Inferior parietal cortex (tissue), 1 donor: ENCODE results near the gene CTNNA2.

Experiments used
- DNase-seq: peaks from one replicate; pipeline ENCODE4 v3.0.0-alpha.2; 2016; ENCODE audit errors: extremely low spot score

Gene CTNNA2

DNA sequence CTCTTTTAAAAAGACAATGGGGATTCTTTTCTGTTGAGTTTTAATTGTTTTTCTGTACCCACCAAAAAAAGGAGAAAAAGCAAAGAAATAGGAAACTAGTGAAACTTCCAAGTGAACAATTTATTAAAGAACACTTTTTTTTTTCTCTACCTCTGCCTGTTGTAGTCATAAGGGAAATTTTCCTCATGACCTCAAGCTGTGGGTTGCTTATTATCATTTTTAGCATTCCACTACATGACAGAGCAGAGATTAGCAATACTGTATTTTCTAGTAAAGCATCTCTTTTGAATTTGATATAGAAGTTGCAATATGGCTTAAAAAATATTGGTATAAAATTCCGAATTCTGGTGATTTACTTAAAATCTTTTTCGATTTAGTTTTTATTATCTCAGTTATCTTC lies 879.6 kb downstream of the CTNNA2 start:
- DNase-seq = no peak

DNA sequence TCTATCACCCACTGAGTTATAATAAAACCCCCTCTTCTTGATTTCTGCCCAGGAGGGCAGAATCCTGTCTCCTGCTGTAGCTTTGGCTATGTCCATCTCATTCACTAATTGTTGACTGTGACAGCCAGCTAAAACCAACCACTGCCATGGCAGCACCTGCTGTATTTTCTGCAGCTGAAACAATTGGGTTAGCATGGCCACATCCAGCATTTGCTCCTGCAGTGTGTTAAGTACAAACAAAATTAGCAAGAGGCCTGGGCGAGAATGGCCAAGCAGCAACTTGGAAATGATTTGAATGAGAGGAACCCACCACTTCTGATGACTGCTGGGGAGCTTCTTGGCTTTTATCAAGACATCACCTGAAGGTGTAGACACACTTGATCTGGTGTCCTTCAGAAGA lies 881.1 kb downstream of the CTNNA2 start:
- DNase-seq = no peak

DNA sequence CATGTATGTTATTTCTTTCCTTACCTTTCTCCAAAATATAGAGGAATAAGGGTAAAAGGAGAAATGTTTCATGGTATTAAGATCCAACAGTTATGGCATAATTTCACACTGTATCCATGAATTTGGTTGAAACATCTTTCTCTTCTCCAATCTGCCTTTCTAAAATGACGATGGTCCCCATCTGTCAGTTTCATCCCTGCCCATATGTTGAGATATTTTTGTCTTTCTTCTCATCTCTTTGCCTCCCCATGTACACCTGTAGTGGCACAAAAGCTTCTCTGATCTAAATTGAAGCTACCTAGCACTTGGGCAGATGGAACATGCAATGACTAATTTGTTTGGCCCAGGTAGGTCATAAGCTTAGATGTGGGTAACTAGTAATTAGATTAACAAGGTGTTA lies 882.4 kb downstream of the CTNNA2 start:
- DNase-seq = peak; percentile 23

DNA sequence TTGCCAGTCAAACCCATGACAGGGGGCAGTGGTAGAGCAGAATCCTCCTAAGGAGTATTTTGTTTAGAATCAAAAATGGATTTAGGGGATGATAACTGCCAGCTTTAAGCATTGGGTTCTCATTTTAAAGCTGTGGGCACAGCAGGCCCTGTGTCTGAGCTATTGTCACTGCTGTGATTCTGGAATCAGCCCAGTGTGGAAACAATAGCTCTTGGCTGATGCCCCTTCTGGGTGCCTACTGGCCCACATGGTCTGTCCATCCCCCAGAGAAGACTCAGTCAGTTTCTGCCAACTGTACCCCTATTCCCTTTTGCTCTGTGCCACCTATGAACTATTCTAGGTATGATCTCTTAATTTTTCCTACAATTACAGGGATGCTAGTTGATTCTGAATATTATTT lies 883.4 kb downstream of the CTNNA2 start:
- DNase-seq = no peak

DNA sequence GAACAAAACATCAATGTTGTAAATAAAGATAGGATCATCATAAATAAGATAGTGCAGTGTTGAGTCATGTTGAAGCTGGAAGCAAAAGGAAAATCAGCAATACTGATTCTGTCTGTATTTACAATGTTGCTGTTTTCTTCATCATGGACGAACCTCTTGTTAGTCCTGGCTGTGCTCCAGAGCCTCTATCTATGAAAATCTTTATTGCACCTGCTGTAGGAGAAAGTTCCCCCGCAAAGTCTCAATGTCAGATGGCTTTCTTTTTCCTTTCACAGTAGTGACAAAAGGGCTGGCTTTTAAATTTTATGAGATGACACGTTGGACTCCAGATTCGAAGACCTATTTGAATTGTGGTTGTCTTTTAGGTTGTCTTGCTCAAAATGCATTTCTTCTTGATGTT lies 890.2 kb downstream of the CTNNA2 start:
- no peak for DNase-seq

DNA sequence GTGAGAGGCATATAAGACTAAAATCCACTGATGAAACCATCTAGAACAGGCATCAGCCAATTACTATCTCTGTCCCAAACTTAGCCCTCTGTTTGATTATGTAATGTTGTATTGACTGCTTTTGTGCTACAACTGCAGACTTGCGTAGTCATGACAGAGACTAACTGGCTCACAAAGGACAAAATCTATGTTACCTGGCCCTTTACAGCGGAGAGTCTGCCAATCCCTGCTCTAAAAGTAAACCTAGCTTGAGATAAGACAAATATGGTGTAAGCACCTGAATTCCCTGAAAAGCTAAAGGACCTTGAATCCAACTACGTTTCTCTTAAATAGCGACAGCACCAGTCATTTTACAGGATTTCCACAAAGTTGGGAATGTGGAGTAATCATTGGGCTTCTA lies 894.5 kb downstream of the CTNNA2 start:
- no peak for DNase-seq

DNA sequence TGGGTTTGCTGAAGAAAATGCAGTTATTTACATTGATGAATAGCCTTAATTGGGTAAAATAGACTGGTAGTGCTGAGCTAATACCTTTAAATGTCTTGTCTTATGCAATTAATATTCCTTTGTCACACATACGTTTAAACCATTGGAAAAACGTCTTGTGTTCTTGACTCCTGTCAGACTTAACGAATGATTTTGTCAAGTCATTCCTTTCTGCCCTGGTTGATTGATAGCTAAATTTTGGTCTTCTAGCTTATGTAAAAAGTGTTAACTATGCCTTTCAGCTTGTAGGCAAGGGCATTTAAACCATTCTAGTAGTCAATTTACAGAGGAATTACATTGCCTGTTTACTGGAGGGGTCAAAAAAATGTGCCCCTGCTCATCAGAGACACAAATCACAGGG lies 897.5 kb downstream of the CTNNA2 start:
- no peak for DNase-seq

DNA sequence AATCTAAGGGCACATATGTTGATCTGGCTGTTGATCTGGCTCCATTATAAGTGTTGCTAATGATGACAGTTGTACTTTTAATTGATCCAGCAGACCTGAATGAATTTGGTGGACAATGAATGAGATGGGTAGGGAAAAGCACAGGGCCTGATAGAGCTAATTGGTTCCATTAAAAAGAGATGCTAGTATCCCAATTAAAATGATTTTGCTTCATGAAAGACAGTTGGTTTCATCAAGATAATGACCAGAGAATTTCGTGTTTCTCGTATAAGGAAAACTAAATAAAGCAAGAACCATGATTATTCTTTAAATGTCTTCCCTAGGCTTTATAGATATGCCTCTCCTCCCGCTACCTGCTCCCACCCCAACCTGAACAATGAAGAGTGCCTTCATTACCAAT lies 900.3 kb downstream of the CTNNA2 start:
- no peak for DNase-seq

DNA sequence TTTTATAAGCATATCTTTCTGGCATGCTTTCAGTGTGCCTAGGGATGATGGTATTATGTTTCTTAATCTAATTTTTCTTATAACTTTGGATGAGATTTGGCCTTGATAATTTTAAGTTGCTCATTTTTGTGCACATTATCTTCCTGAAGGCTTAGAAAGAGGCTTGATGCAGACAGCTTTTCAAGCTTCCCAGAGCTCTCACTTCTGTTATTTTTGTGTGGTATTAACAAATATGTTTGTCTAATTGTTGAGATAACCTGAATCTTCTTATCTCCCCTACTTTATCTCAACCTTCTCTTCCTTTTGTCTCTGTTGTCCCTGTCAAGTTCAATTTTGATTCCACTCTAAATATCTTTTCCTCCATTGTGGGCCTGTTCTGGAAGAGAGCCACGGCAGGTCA lies 904.9 kb downstream of the CTNNA2 start:
- DNase-seq = no peak

DNA sequence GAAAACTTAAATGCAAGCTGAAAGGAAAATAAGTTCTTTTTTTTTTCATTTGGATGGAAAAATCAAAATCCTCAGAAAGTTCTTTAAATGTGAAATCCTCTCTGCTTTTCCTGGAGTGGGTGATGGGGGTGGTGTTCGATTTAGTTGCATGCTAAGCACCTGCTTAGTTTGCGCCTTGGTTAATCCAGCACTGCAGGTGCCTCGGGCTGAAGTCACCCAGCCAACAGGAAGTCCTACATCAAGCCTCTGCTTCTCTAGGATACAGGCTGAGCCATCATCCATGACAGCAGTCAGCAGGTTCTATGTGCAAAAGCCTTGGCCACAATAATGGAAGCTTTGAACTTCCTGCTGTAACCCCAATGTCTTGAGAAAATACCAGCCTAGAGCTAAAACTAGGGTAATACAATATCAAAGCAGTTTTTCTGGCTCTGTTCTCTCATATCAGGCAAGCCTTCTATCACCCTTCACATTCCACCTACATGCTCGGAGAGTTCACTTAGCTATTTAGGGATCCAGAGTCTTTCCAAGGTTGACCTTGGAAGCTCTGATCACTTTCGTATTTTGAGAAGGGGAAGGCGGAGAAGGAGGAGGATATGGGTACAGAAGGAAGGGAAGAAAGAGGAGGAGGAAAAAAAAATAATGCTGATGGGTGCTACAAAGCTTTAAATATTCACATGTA lies 907.8 kb downstream of the CTNNA2 start:
- DNase-seq = no peak

DNA sequence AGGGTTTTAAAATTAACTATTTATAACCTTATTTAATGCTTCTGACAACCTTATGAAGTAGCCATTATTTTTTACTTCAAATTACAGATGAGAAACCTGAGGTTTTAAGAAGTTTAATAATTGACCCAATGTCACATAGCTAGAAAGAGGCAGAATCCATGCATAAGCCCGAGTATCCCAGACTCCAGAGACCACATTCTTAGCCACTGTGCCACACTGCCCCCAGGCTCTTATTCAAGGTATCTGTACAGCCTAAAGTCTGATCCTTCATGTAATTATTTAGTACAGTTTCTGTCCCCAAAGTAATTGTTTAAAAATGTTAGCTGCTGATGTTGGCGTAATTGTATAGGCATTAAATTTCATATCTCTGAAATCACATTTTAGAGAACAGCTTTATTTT lies 916.4 kb downstream of the CTNNA2 start:
- DNase-seq = no peak

DNA sequence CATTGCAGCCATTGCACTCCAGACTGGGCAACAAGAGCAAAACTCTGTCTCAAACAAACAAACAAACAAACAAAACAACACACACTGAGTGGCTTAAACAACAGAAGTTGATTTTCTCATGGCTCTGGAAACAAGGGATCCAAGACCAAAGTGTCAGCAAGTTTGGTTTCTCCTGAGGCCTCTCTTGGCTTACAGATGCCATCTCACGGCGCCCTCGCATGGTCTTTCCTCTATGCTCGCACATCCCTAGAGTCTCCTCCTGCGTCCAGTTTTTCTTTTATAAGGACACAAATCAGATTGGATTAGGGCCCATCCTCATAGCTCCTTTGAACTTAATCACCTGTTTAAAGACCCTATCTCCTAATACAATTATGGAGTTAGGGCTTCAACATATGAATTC lies 925.1 kb downstream of the CTNNA2 start:
- DNase-seq = no peak

DNA sequence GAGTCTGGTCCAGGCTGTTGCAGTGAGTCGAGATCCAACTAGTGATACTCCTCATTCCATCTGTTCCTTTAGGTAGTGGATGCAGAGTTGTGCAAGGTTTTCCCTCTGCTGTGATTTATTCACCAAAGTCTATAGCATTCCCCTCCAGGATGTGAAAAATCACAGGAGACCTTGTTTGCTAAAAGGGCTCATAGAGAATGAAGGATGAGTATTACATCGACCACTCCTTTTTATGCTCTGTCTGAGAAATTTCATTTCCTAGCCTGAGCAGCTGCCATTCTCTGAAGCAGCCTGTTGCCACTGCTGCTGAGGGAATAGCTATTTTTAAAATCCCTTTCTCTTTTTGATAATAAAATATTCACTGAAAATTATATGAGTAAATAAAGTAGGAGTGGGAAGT lies 925.8 kb downstream of the CTNNA2 start:
- DNase-seq = no peak

DNA sequence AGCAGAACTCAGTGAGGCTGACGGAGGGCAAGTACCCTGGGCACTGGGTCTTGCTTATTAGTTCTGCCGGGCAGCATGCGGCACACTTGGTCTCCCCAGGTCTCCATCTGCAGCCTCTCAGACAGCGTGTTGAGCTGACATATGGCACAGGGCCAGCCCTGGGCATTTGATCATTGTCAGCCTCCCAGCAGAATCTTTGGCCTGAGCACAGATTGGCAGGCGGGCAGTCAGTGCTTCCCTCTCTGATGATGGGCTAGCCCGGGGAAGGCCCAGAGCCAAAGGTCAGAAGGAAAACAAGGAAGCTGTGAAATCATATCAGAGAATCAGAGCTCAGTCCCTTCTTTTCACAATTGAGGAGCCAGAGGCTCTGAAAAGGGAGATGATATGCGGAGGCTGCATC lies 941.8 kb downstream of the CTNNA2 start:
- peak; percentile 75 for DNase-seq

DNA sequence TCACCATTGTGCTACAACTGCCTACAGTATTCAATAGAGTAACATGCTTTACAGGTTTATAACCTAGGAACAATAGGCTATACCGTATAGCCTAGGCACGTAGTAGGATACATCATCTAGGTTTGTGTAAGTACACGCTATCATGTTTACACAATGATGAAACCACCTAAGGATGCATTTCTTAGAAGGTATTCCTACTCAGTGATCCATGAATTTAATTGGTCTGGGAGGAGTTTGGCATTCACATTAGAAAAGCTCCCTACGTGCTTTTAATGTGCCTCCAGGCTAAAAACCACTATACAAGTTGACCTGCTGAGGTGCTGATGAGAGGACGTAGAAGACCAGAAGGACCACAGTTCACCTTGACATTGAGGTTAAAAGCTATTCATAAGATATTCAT lies 946.2 kb downstream of the CTNNA2 start:
- DNase-seq = no peak

DNA sequence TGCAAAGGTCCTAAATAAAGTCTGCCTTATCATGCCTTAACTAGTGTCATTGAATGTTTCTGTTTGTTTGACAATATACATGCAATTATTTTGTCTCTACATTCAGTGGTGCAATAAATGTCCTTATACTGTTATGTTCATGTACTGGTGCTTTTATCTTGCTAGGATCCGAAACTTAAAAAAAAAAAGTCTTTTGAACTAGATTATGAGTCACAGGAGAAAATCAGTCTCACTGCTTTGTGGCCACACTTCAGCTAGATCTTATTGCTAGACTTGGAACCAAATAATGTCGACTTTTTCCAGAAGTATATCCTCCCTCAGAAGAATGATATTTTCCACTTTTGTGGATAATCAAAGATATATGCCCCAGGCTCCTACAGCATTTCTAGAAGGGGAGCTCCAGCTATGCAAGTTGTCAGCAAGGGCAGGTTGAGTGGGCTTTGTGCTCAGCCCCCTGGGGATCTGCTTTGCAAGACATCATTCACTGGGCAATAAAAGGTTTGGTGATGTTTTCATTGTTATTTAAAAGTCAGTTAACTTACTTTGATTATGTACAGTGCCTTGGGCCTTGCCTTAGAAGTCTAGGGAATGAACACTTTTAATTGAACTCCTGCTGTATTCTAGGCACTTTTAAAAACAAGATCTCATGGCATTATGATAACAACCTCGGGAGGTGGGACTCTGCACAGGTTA lies 948.8 kb downstream of the CTNNA2 start:
- no peak for DNase-seq

DNA sequence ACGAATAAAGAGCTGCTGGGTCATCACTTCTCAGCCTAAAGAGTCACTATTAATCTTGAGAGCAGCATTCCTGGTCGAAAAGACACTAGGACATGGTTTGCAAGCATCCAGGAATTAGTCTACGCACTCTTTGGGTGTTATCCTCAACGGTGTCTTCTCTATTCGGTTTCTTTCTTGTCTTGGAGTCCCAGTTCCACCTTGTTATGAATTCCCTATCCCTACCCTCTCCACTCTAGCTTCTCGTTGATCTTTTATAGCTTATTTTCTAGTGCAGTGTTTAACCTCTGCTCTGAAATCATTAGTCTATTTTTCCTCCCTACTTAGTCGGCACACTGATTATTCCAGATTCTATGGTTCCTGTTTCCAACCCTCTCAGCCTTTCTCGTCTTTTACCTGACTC lies 949.8 kb downstream of the CTNNA2 start:
- DNase-seq = no peak

DNA sequence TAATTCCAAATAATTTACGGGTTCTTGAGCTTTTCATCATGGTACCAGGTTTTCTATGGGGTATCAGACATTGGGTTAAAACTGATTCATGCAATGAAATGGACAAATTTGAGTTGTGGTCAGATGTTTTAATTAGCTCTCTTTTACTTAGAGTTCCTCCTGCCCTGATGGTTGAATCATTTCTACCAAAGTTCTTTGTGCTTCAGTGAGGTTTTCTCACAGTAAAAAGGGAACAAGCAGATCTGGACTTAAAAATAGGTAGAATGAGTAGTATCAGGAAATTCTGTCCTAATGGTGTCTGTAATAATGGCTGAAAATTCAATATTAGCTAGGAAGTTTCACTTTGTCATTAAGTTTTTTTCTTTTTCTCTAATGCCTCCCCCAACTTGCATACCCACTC lies 951.4 kb downstream of the CTNNA2 start:
- no peak for DNase-seq

DNA sequence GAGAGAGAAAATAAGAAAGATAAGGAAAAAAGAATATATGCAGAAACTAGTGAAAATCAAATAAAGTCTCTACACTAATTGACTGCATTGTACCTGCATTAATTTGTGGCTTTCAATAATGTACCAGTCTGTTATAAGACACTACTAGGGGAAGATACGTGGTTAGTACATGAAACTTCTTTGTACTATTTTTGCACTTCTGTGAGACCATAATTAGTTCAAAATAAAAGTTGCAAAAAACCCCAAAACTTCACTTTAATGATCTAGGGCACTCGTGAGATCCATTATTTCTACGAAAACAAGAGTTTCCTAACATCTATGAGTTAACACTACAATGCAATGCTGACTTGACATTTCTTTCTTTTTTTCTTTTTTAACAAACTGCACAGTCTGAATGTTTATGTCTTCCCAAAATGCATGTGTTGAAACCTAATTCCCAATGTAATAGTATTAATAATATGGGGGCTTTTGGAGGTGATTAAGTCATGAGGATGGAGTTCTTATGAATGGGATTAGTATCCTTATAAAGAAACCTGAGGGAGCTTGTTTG lies 954.5 kb downstream of the CTNNA2 start:
- no peak for DNase-seq

DNA sequence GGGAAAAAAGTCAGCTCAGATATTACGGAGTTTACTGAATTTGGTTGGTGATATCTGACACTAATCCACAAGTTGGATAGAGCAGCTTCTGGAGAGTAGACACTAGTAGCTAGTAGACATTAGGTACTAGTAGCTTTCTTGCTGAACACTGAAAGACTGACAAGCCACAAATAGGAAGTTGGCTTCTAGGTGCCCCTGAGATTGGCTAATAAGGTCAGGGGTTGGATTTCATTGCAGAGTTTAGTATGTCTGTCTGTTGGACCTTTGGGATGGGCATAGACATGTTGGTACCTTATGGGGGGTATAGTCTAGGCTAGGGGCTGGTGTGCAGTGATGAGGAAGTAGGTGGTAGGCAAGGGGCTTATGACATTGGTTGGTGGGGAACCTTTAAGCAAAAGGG lies 956.6 kb downstream of the CTNNA2 start:
- DNase-seq = no peak

DNA sequence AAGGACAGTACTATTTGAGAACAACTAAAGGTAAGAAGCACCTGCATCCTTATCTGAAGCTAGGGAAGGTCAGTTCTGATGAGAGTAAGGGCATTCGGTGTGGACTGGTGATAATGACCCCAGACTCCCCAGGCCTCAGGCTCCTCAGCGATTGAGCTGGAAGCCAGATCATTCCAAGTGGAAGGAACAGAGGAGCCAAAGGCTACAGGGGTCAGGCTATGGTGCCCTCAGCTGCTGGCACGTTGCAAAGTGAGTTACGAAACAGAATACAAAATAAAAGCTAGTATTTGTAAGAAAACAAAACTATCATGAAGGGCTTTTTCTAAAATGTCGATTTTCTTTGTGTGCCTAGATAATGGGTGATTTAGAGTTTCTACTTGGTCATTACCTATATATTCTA lies 960.2 kb downstream of the CTNNA2 start:
- no peak for DNase-seq

DNA sequence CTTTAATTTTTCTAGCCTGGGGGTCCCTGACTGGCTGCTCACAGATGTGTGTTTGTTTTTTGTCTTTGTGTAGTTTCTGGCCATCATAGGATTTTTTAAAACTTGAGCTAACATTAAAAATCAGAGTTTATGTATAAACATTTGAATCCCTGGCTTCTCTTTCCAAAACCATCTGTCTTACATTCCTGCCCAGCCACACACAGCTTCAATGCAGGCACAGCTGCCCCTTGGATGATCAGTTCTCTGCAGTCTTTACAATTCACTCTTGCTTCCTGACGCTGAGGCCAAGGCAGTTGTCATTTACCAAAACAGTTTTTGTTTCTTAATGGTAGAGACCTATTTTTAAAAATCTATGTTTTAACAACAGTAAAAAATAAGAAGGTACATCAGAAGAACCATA lies 960.9 kb downstream of the CTNNA2 start:
- no peak for DNase-seq

DNA sequence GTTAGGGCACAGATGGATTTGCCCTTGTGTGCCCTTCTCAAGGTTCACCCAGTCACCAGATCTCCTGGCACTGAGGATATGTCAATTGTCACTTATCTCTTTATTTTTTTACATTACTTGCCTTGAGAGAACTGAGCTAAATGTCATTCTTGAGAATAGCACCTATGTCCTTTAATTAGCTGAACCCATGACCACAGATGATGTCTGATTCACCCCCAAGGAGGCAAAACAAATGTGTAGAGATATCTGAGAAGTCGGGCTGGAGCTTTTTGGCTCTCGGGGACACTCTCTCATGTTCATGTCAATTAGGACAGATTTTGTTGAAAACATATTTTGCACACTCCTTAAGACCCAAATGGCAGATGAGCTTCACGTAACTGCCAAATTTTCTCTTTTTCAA lies 963.1 kb downstream of the CTNNA2 start:
- no peak for DNase-seq
